ENCODE data around the gene CCDC77. TPM values are rescaled to one million over a fixed set of nuclear protein-coding genes. Genes with fewer than 3 reads are reported as not detected.

Gene CCDC77
- 3.6 and 6.0 TPM in 2 replicates for total RNA-seq

DNA sequence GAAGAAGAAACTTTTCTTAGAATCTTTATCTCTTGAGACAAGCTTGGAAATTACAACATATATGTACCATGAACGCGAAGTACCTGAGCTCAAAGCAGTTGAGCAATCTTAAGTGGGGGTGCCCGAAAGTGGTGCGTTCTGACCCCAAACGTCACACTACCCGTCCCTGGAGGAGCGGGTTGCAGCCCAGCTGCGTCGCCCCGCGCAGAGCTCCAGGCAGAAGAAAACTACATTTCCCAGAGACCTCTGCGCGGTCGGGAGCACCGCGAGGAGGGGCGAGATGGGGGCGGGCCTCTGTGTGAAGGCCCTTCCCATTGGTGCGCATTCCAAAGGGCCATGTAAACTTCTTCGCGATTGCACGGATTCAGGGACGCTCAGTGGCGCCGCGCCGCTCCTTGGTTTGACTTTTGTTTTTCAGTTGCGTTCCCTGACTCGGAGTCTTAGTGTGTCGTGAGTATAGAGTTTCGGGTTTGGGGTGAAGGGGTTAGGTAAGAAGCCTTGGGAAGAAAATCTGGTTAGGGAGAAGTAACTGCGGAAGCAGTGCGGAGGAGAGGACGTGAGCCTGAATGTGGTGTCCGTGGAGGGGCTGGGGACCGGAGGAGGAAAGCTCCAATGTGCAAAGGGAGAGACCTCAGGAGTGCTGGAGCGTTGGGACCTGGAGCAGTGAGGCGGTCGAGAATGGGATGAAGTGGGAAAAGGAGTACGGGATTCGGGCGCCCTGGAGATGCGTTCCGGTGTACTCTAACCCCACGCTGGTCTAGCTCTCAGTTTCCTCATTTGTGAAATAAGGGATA is at the start of gene CCDC77:
Gene CCDC77, plus strand, starts transcription at position 410 of the 794 bp plus-strand sequence. CDS start 7,740 bp downstream, outside the sequence.

GRCh38 chr12:389142-390096 is 12.0 kb upstream of the CCDC77 start, which contains the start of gene KDM5A:
KDM5A (minus strand) TSS chr12:389320; CDS start chr12:389091, 229 bp downstream.

GRCh38 chr12:459430-460258 is 58.2 kb downstream of the CCDC77 start, which contains the start of gene B4GALNT3:
B4GALNT3 (plus strand) TSS chr12:459939; CDS start chr12:460377, 438 bp downstream.

Other genes starting within 250 kb of the CCDC77 start
- gene SLC6A12, start 187.5 kb upstream of the CCDC77 start, total RNA-seq, result not detected in 2 replicates
- gene SLC6A13, start 138.8 kb upstream of the CCDC77 start, total RNA-seq, result 0.09 TPM in 1 of 2 replicates, not detected in the other
- gene KDM5A, start 12.3 kb upstream of the CCDC77 start, total RNA-seq, result 44.8 and 54.5 TPM in 2 replicates
- gene B4GALNT3, start 58.3 kb downstream of the CCDC77 start, total RNA-seq, result under 0.01 TPM in 2 replicates

All from bronchial smooth muscle cell (primary cell).